Measurements from ENCODE around the gene TIMM8A. TPM values are rescaled to one million over a fixed set of nuclear protein-coding genes. Genes with fewer than 3 reads are reported as not detected.

The TIMM8A gene
- total RNA-seq, 2 donors from 2014 or later, result 18.5 to 20.7 TPM

GRCh38 chrX:101385795-101386541, 37.4 kb upstream of the TIMM8A start, which contains the start of gene BTK:
BTK (minus strand) TSS chrX:101386191; CDS start chrX:101375284, 10,907 bp downstream.
- Histone ChIP-seq H3K4me1 (ENCODE audit: control insufficient read depth, insufficient read depth, low read length) (no peaks in the 10 kb centered on the region), H3K9ac (ENCODE audit: extremely low read depth, low read length, poor library complexity, severe bottlenecking) (no peak within 1 kb of the TSS), H3K9me3 (ENCODE audit: control insufficient read depth, low read length) (no peaks in the 10 kb centered on the region), H3K27ac (ENCODE audit: low read depth, low read length) (no peak within 1 kb of the TSS), H3K27me3 (ENCODE audit: control insufficient read depth, insufficient read depth, low read length, poor library complexity, severe bottlenecking) (no peaks in the 10 kb centered on the region), H3K4me3 (ENCODE audit: low read length) (no peak within 1 kb of the TSS), H3K36me3 (ENCODE audit: control insufficient read depth, insufficient read depth, low read length) (no peaks in the 10 kb centered on the region)
- Mint-ChIP-seq H3K9me3 (peaks cover 34% of the 10 kb centered on the region), H3K36me3 (ENCODE audit: low read depth) (no peaks in the 10 kb centered on the region), H3K4me3 (no peak within 1 kb of the TSS), H3K4me1 (peaks cover 14% of the 10 kb centered on the region), H3K27me3 (ENCODE audit: insufficient read depth) (no peaks in the 10 kb centered on the region), H3K27ac (no peak within 1 kb of the TSS)
- TF ChIP-seq, protein P1, sequence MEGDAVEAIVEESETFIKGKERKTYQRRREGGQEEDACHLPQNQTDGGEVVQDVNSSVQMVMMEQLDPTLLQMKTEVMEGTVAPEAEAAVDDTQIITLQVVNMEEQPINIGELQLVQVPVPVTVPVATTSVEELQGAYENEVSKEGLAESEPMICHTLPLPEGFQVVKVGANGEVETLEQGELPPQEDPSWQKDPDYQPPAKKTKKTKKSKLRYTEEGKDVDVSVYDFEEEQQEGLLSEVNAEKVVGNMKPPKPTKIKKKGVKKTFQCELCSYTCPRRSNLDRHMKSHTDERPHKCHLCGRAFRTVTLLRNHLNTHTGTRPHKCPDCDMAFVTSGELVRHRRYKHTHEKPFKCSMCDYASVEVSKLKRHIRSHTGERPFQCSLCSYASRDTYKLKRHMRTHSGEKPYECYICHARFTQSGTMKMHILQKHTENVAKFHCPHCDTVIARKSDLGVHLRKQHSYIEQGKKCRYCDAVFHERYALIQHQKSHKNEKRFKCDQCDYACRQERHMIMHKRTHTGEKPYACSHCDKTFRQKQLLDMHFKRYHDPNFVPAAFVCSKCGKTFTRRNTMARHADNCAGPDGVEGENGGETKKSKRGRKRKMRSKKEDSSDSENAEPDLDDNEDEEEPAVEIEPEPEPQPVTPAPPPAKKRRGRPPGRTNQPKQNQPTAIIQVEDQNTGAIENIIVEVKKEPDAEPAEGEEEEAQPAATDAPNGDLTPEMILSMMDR (conservative IDR thresholded peaks at IDR 0.05), result no peak
- DNase-seq, result no peak
- WGBS, 2 experiments (ENCODE audit: insufficient coverage in 1 of 2, insufficient read length in 1 of 2), result 77% methylated on average over 9 of the region's 9 CpGs; no CpG with 5 or more reads in 1 of the 2 experiments

- Mint-ChIP-seq H3K36me3 (ENCODE audit: low read depth) (no peaks in the 10 kb centered on the region), H3K27me3 (ENCODE audit: insufficient read depth) (no peaks in the 10 kb centered on the region), H3K9me3 (peaks cover 31% of the 10 kb centered on the region), H3K27ac (no peak overlapping the region), H3K4me3 (no peak overlapping the region), H3K4me1 (peaks cover 14% of the 10 kb centered on the region)
- Histone ChIP-seq H3K27ac (ENCODE audit: low read depth, low read length) (no peak overlapping the region), H3K4me3 (ENCODE audit: low read length) (no peak overlapping the region), H3K9me3 (ENCODE audit: control insufficient read depth, low read length) (no peaks in the 10 kb centered on the region), H3K4me1 (ENCODE audit: control insufficient read depth, insufficient read depth, low read length) (no peaks in the 10 kb centered on the region), H3K36me3 (ENCODE audit: control insufficient read depth, insufficient read depth, low read length) (no peaks in the 10 kb centered on the region), H3K9ac (ENCODE audit: extremely low read depth, low read length, poor library complexity, severe bottlenecking) (no peak overlapping the region), H3K27me3 (ENCODE audit: control insufficient read depth, insufficient read depth, low read length, poor library complexity, severe bottlenecking) (no peaks in the 10 kb centered on the region)
- DNase-seq, result no peak
- 89 to 90% methylated on average over 5 to 7 of the region's 7 CpGs for WGBS, 2 experiments (ENCODE audit: insufficient coverage in 1 of 2, insufficient read length in 1 of 2)
- TF ChIP-seq, protein P1 (conservative IDR thresholded peaks at IDR 0.05), result no peak
These were observed 36.6 kb upstream of the TIMM8A start for GRCh38 chrX:101385026-101385684.

DNA sequence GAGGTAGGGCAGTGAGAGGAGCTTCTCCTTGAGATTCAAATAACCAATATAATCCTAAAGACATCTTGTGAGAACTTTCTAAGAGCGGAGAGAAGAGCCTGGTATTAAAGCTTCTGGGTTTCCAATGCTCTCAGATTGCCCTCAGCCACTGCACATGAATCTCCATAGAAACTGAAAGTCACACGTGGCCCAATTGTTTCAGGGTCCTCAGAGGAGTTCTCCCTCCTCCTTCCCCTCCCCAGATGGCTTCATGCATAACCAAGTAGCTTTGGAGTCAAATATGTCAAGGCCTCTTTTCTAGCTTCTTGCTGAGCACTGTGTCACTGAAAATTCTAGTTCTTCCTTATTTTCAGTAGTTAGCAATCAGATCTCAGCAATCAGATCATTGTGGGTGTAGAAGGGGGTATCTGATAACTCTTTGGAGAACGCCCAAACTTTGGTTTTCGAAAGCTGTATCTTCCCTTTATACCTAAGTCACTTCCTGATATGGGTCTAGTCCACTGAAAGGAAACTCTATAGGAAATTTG, 35.2 kb upstream of the TIMM8A start:
- H3K4me3 ChIP-seq (ENCODE audit: low read length), result no peak overlapping the region
- H3K9me3 Mint-ChIP-seq, result peaks cover 36% of the 10 kb centered on the region

More for the DNA sequence above, 35.2 kb upstream of the TIMM8A start:
- Mint-ChIP-seq H3K4me1 (peaks cover 14% of the 10 kb centered on the region), H3K27ac (no peak overlapping the region), H3K4me3 (no peak overlapping the region), H3K36me3 (ENCODE audit: low read depth) (no peaks in the 10 kb centered on the region), H3K27me3 (ENCODE audit: insufficient read depth) (no peaks in the 10 kb centered on the region)
- Histone ChIP-seq H3K27ac (ENCODE audit: low read depth, low read length) (no peak overlapping the region), H3K4me1 (ENCODE audit: control insufficient read depth, insufficient read depth, low read length) (no peaks in the 10 kb centered on the region), H3K27me3 (ENCODE audit: control insufficient read depth, insufficient read depth, low read length, poor library complexity, severe bottlenecking) (no peaks in the 10 kb centered on the region), H3K9me3 (ENCODE audit: control insufficient read depth, low read length) (no peaks in the 10 kb centered on the region), H3K36me3 (ENCODE audit: control insufficient read depth, insufficient read depth, low read length) (no peaks in the 10 kb centered on the region), H3K9ac (ENCODE audit: extremely low read depth, low read length, poor library complexity, severe bottlenecking) (no peak overlapping the region)
- 13 to 55% methylated on average over 1 to 2 of the region's 4 CpGs for WGBS, 2 experiments (ENCODE audit: insufficient coverage in 1 of 2, insufficient read length in 1 of 2)
- DNase-seq, result no peak
- TF ChIP-seq, protein P1 (conservative IDR thresholded peaks at IDR 0.05), result no peak
